ENCODE results near the gene SLC12A6. TPM values are rescaled to one million over a fixed set of nuclear protein-coding genes. Genes with fewer than 3 reads are reported as not detected.

The SLC12A6 gene
- total and polyA plus RNA-seq, 4 donors, result 14.8 to 46.0 (median 30.3) TPM

DNA sequence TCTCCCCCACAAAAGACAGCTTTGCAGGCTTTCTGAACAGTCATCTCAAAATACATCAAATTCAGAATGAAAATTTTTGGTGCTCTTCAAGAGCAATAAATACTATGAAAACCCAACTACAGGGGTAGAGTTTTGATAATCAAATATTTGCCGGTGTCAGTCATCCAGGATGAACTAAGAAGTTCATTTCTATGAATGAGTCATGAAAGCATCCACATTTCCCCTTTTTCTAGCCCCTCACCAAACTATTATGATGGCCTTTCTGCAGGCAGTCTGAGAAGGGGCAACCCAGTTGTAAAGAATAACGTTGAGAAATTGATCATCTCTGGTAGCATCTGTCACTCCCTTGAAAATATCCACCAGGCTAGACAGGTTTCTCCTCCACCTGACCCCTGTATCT is 32.5 kb upstream of the SLC12A6 start:
- WGBS, 2 donors, result 57 to 66% methylated on average over 2 of the region's 2 CpGs
- Histone ChIP-seq H3K9me3 (ENCODE audit: control insufficient read depth, low read length) (no peaks in the 10 kb centered on the region), H3K4me3 (ENCODE audit: low read length in 2 of 2) (no peak overlapping the region), H3K36me3 (ENCODE audit: control insufficient read depth in 1 of 2, insufficient read depth in 2 of 2, low read length in 1 of 2) (no peaks in the 10 kb centered on the region), H3K27ac (ENCODE audit: low read depth in 1 of 2, low read length in 2 of 2) (no peak overlapping the region), H3K4me1 (ENCODE audit: control insufficient read depth in 1 of 2, insufficient read depth in 2 of 2, low read length in 2 of 2) (no peaks in the 10 kb centered on the region), H3K27me3 (ENCODE audit: control insufficient read depth in 1 of 2, insufficient read depth in 2 of 2, low read length in 1 of 2) (no peaks in the 10 kb centered on the region)
- ATAC-seq (ENCODE audit: low FRiP score) (no peak), DNase-seq (no peak)
- intact Hi-C loops (cut with DNase I), result no loop called here

- peak; percentile 95 for ATAC-seq (ENCODE audit: low FRiP score)
- H3K27me3 ChIP-seq (ENCODE audit: control insufficient read depth in 1 of 2, insufficient read depth in 2 of 2, low read length in 1 of 2), result no peaks in the 10 kb centered on the region
- no peaks in the 10 kb centered on the region for H3K36me3 ChIP-seq (ENCODE audit: control insufficient read depth in 1 of 2, insufficient read depth in 2 of 2, low read length in 1 of 2)
- WGBS, 2 donors, result 0% methylated on average over 37 to 80 of the region's 80 CpGs
- peak within 1 kb of the TSS; percentile 72 to 86 for H3K4me3 ChIP-seq (ENCODE audit: low read length in 2 of 2)
- intact Hi-C loops (cut with DNase I), result loop anchor here (2.0 to 10.0 kb wide), 5 partner anchors 25 to 310 kb away; partner anchors contain the start of genes EMC7 (in 2 of the 2), PGBD4 (in 2 of the 2), NOP10 (in 1 of the 2) and NUTM1 (in 1 of the 2)
- DNase-seq, result peak; percentile 93 to 96
- peak within 1 kb of the TSS; percentile 34 to 92 for H3K27ac ChIP-seq (ENCODE audit: low read depth in 1 of 2, low read length in 2 of 2)
- no peaks in the 10 kb centered on the region for H3K4me1 ChIP-seq (ENCODE audit: control insufficient read depth in 1 of 2, insufficient read depth in 2 of 2, low read length in 2 of 2)
- no peaks in the 10 kb centered on the region for H3K9me3 ChIP-seq (ENCODE audit: control insufficient read depth, low read length)
These were observed 29.8 kb upstream of the SLC12A6 start, which contains the start of gene LPCAT4 for GRCh38 chr15:34367101-34368081. Gene LPCAT4 (minus strand): TSS chr15:34367196. CDS start chr15:34367100, 96 bp downstream.

DNA sequence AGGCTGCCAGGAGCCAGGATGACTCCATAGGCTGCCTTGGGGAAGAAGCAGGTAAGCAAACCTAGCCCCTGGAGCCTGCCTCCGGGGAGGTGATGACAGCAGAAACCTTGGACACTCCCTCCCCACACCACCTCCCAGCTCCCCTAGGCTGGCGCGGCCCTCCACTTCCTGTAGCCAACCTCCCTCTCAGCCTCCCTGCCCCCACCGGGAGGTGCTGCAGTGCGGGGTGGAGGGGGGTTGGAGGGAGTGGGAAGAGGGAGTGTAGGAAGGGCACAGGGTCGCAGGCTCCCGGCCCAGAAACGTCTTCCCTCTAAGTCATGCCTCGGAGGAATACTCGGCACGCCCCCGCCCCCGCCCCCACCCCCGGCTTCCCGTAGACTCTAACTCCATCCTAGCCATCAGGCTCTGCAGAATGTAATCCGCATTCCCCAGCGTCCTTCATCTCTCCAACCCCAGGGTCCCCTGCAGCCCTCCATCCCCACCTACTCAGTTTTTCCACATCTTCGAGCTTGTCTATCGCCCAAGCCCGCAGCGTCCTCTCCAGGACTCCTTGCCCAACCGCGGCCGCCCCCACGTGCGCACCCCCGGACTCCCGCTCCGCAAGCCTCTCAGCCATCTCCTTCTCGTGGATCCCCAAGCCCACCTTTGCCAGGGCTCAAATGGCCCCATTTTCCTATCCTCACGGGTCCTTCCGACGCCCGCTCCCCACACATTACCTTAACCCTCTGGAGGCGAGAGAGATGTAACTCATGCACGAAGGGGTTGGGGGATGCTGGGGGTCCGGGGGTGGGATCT is 28.9 kb upstream of the SLC12A6 start:
- H3K36me3 ChIP-seq (ENCODE audit: control insufficient read depth in 1 of 2, insufficient read depth in 2 of 2, low read length in 1 of 2), result no peaks in the 10 kb centered on the region
- ATAC-seq (ENCODE audit: low FRiP score), result peak; percentile 60
- no peak overlapping the region for H3K27ac ChIP-seq (ENCODE audit: low read depth in 1 of 2, low read length in 2 of 2)
- no peaks in the 10 kb centered on the region for H3K9me3 ChIP-seq (ENCODE audit: control insufficient read depth, low read length)
- intact Hi-C loops (cut with DNase I), result loop anchor here (2.0 to 10.0 kb wide), 5 partner anchors 24 to 309 kb away; partner anchors contain the start of genes EMC7 (in 2 of the 2), PGBD4 (in 2 of the 2), NOP10 (in 1 of the 2) and NUTM1 (in 1 of the 2)
- 0 to 1% methylated on average over 33 to 37 of the region's 37 CpGs for WGBS, 2 donors
- H3K27me3 ChIP-seq (ENCODE audit: control insufficient read depth in 1 of 2, insufficient read depth in 2 of 2, low read length in 1 of 2), result no peaks in the 10 kb centered on the region
- peak overlapping the region; percentile 65 to 72 for H3K4me3 ChIP-seq (ENCODE audit: low read length in 2 of 2)
- DNase-seq, result peak; percentile 75 to 85
- H3K4me1 ChIP-seq (ENCODE audit: control insufficient read depth in 1 of 2, insufficient read depth in 2 of 2, low read length in 2 of 2), result no peaks in the 10 kb centered on the region

GRCh38 chr15:34365836-34366235 is 28.3 kb upstream of the SLC12A6 start:
- Histone ChIP-seq H3K4me1 (ENCODE audit: control insufficient read depth in 1 of 2, insufficient read depth in 2 of 2, low read length in 2 of 2) (no peaks in the 10 kb centered on the region), H3K36me3 (ENCODE audit: control insufficient read depth in 1 of 2, insufficient read depth in 2 of 2, low read length in 1 of 2) (peaks cover 0 to 3% of the 10 kb centered on the region in 2 donors), H3K27ac (ENCODE audit: low read depth in 1 of 2, low read length in 2 of 2) (no peak overlapping the region), H3K27me3 (ENCODE audit: control insufficient read depth in 1 of 2, insufficient read depth in 2 of 2, low read length in 1 of 2) (no peaks in the 10 kb centered on the region), H3K9me3 (ENCODE audit: control insufficient read depth, low read length) (no peaks in the 10 kb centered on the region), H3K4me3 (ENCODE audit: low read length in 2 of 2) (peak overlapping the region; percentile 65 to 72)
- DNase-seq (no peak), ATAC-seq (ENCODE audit: low FRiP score) (no peak)
- 26 to 36% methylated on average over 5 of the region's 5 CpGs for WGBS, 2 donors
- intact Hi-C loops (cut with DNase I), result loop anchor here (2.0 to 10.0 kb wide), 5 partner anchors 23 to 309 kb away; partner anchors contain the start of genes EMC7 (in 2 of the 2), PGBD4 (in 2 of the 2), NOP10 (in 1 of the 2) and NUTM1 (in 1 of the 2)

- DNase-seq (no peak), ATAC-seq (ENCODE audit: low FRiP score) (no peak)
- H3K4me1 ChIP-seq (ENCODE audit: control insufficient read depth in 1 of 2, insufficient read depth in 2 of 2, low read length in 2 of 2), result no peaks in the 10 kb centered on the region
- 77 to 79% methylated on average over 16 of the region's 16 CpGs for WGBS, 2 donors
- no peaks in the 10 kb centered on the region for H3K9me3 ChIP-seq (ENCODE audit: control insufficient read depth, low read length)
- peaks cover 0 to 3% of the 10 kb centered on the region in 2 donors for H3K36me3 ChIP-seq (ENCODE audit: control insufficient read depth in 1 of 2, insufficient read depth in 2 of 2, low read length in 1 of 2)
- no peaks in the 10 kb centered on the region for H3K27me3 ChIP-seq (ENCODE audit: control insufficient read depth in 1 of 2, insufficient read depth in 2 of 2, low read length in 1 of 2)
- H3K27ac ChIP-seq (ENCODE audit: low read depth in 1 of 2, low read length in 2 of 2), result no peak overlapping the region
- intact Hi-C loops (cut with DNase I), result loop anchor here (5.0 to 10.0 kb wide), 3 partner anchors 128 to 308 kb away; partner anchors contain the start of genes EMC7 (in 2 of the 2) and PGBD4 (in 2 of the 2)
- H3K4me3 ChIP-seq (ENCODE audit: low read length in 2 of 2), result no peak overlapping the region
These were observed 27.7 kb upstream of the SLC12A6 start for GRCh38 chr15:34365091-34365825.

DNA sequence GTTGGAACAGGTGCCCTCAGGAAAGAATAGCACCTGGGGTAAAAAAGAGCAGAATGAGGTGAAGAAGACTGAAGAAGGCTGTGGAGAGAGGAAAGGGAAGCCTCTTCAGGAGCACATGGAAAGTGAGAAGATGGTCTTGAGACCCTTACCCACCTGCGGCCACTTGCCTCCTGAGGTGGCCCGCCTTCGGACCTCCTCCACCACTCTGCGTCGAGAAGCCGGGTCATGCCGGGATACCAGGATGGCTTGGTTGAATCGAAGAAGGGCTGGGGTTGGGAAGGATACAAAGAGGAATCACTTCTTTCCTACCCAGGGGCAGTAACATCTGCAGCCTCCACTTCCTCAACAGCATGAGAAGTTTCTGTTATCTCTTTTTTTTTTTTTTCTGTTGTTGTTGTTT is 26.5 kb upstream of the SLC12A6 start:
- Histone ChIP-seq H3K4me3 (ENCODE audit: low read length in 2 of 2) (no peak overlapping the region), H3K27ac (ENCODE audit: low read depth in 1 of 2, low read length in 2 of 2) (no peak overlapping the region), H3K36me3 (ENCODE audit: control insufficient read depth in 1 of 2, insufficient read depth in 2 of 2, low read length in 1 of 2) (peaks cover 0 to 6% of the 10 kb centered on the region in 2 donors), H3K9me3 (ENCODE audit: control insufficient read depth, low read length) (no peaks in the 10 kb centered on the region), H3K4me1 (ENCODE audit: control insufficient read depth in 1 of 2, insufficient read depth in 2 of 2, low read length in 2 of 2) (no peaks in the 10 kb centered on the region), H3K27me3 (ENCODE audit: control insufficient read depth in 1 of 2, insufficient read depth in 2 of 2, low read length in 1 of 2) (no peaks in the 10 kb centered on the region)
- DNase-seq, result no peak
- intact Hi-C loops (cut with DNase I), result loop anchor here (10.0 kb wide), 1 partner anchor 259 kb away; the partner anchor contains the start of genes EMC7 (in 2 of the 2) and PGBD4 (in 2 of the 2)
- no peak for ATAC-seq (ENCODE audit: low FRiP score)
- 94% methylated on average over 8 of the region's 8 CpGs for WGBS, 2 donors

- WGBS, 2 donors, result 84 to 85% methylated on average over 10 of the region's 10 CpGs
- Histone ChIP-seq H3K27ac (ENCODE audit: low read depth in 1 of 2, low read length in 2 of 2) (no peak overlapping the region), H3K36me3 (ENCODE audit: control insufficient read depth in 1 of 2, insufficient read depth in 2 of 2, low read length in 1 of 2) (peaks cover 0 to 6% of the 10 kb centered on the region in 2 donors), H3K27me3 (ENCODE audit: control insufficient read depth in 1 of 2, insufficient read depth in 2 of 2, low read length in 1 of 2) (no peaks in the 10 kb centered on the region), H3K4me1 (ENCODE audit: control insufficient read depth in 1 of 2, insufficient read depth in 2 of 2, low read length in 2 of 2) (no peaks in the 10 kb centered on the region), H3K4me3 (ENCODE audit: low read length in 2 of 2) (no peak overlapping the region), H3K9me3 (ENCODE audit: control insufficient read depth, low read length) (no peaks in the 10 kb centered on the region)
- intact Hi-C loops (cut with DNase I), result loop anchor here (10.0 kb wide), 1 partner anchor 257 kb away; the partner anchor contains the start of genes EMC7 (in 2 of the 2) and PGBD4 (in 2 of the 2)
- no peak for DNase-seq
- ATAC-seq (ENCODE audit: low FRiP score), result no peak
These were observed 24.6 kb upstream of the SLC12A6 start for GRCh38 chr15:34362047-34362773.

Measured in aorta (tissue), 5 donors.